WTC11 (cell line): ENCODE results near the gene ARHGAP29. TPM values are rescaled to one million over a fixed set of nuclear protein-coding genes. Genes with fewer than 3 reads are reported as not detected.

Source experiments
- ATAC-seq: fragments of 200-7000 bp; cut with Tn5 transposase; 2 replicates; pipeline ENCODE4 v1.10.0; 2021; ENCODE audit warnings: mild to moderate bottlenecking, moderate library complexity
- CTCF ChIA-PET: fragments of 300-600 bp; sonication (Branson Sonifier 250); formaldehyde crosslinking; loops from one replicate; lab custom pipeline; 2021; ENCODE audit warnings: antibody characterized with exemption; lab: Charles Lee
- POLR2A ChIA-PET: fragments of 350-600 bp; sonication (Branson Sonifier 250); formaldehyde crosslinking; loops from one replicate; lab custom pipeline; 2021; ENCODE audit warnings: antibody characterized with exemption; lab: Charles Lee
- DNase-seq: peaks from one replicate; pipeline ENCODE4 v3.0.0; 2021; ENCODE audit warnings: low spot score
- H3K27ac Mint-ChIP-seq: 2 replicates; pipeline ENCODE4 v1.8.0; 2021; ENCODE audit warnings: mixed read lengths
- H3K27me3 Mint-ChIP-seq: 2 replicates; pipeline ENCODE4 v1.8.0; 2021; ENCODE audit warnings: low read depth, mild to moderate bottlenecking, moderate library complexity, mixed read lengths
- H3K36me3 Mint-ChIP-seq: 2 replicates; pipeline ENCODE4 v1.8.0; 2021; ENCODE audit warnings: mixed read lengths
- H3K4me1 Mint-ChIP-seq: 2 replicates; pipeline ENCODE4 v1.8.0; 2022; ENCODE audit warnings: mixed read lengths
- H3K4me3 Mint-ChIP-seq: 2 replicates; pipeline ENCODE4 v1.8.0; 2021; ENCODE audit warnings: mild to moderate bottlenecking, moderate library complexity, mixed read lengths
- H3K9me3 Mint-ChIP-seq: 2 replicates; pipeline ENCODE4 v1.8.0; 2021; ENCODE audit warnings: mixed read lengths
- ATF1 ChIP-seq: sonication (generic); formaldehyde crosslinking; IDR thresholded peaks from 2 replicates; pipeline ENCODE4 v1.8.1; 2023; ENCODE audit warnings: mild to moderate bottlenecking, moderate library complexity, missing genetic modification reagents
- CBFB ChIP-seq: sonication (generic); formaldehyde crosslinking; IDR thresholded peaks from 2 replicates; pipeline ENCODE4 v1.8.1; 2022; ENCODE audit warnings: mild to moderate bottlenecking, low read depth, missing genetic modification reagents
- CREB1 ChIP-seq: sonication (generic); formaldehyde crosslinking; IDR thresholded peaks from 2 replicates; pipeline ENCODE4 v1.8.0; 2023; ENCODE audit warnings: mild to moderate bottlenecking, missing genetic modification reagents
- FOXP1 ChIP-seq: sonication (generic); formaldehyde crosslinking; IDR thresholded peaks from 2 replicates; pipeline ENCODE4 v1.8.0; 2022; ENCODE audit warnings: missing genetic modification reagents, mild to moderate bottlenecking, moderate library complexity, borderline replicate concordance
- GRHL2 ChIP-seq: fragments of 250-450 bp; sonication (Bioruptor Pico); IDR thresholded peaks from 2 replicates; pipeline ENCODE4 v1.8.0; 2022; ENCODE audit warnings: mild to moderate bottlenecking, moderate library complexity; ENCODE audit not compliant: insufficient replicate concordance, severe bottlenecking
- NFATC4 ChIP-seq: fragments of 250-450 bp; sonication (Bioruptor Pico); IDR thresholded peaks from 2 replicates; pipeline ENCODE4 v1.9.0; 2021; ENCODE audit warnings: mild to moderate bottlenecking
- OVOL2 ChIP-seq: fragments of 250-450 bp; sonication (Bioruptor Pico); IDR thresholded peaks from 2 replicates; pipeline ENCODE4 v1.9.0; 2021; ENCODE audit warnings: mild to moderate bottlenecking, borderline replicate concordance
- ZNF317 ChIP-seq: sonication (generic); formaldehyde crosslinking; IDR thresholded peaks from 2 replicates; pipeline ENCODE4 v1.8.1; 2023; ENCODE audit warnings: low read depth, mild to moderate bottlenecking, moderate library complexity, missing genetic modification reagents, borderline replicate concordance
- total RNA-seq: library from RNA; stranded (reverse); gene quantifications from 3 replicates; pipeline ENCODE4 v1.2.3, GENCODE V29; 2021
- TF ChIP-seq, protein P1 (sequence below): sonication (generic); formaldehyde crosslinking; IDR thresholded peaks from 2 replicates; pipeline ENCODE4 v1.8.1; 2022; ENCODE audit warnings: low read depth, mild to moderate bottlenecking, moderate library complexity, missing genetic modification reagents, borderline replicate concordance
- TF ChIP-seq, protein P2 (sequence below): sonication (generic); formaldehyde crosslinking; IDR thresholded peaks from 2 replicates; pipeline ENCODE4 v1.8.1; 2023; ENCODE audit warnings: mild to moderate bottlenecking, missing genetic modification reagents, borderline replicate concordance
- TF ChIP-seq, protein P3 (sequence below): sonication (generic); formaldehyde crosslinking; IDR thresholded peaks from 2 replicates; pipeline ENCODE4 v1.8.0; 2022; ENCODE audit warnings: mild to moderate bottlenecking, missing genetic modification reagents
- TF ChIP-seq, protein P4 (sequence below): sonication (generic); formaldehyde crosslinking; IDR thresholded peaks from 2 replicates; pipeline ENCODE4 v1.8.0; 2023; ENCODE audit warnings: mild to moderate bottlenecking, missing genetic modification reagents

ARHGAP29 gene
- total RNA-seq, 1 experiment from 2014 or later, result 6.6 TPM

DNA sequence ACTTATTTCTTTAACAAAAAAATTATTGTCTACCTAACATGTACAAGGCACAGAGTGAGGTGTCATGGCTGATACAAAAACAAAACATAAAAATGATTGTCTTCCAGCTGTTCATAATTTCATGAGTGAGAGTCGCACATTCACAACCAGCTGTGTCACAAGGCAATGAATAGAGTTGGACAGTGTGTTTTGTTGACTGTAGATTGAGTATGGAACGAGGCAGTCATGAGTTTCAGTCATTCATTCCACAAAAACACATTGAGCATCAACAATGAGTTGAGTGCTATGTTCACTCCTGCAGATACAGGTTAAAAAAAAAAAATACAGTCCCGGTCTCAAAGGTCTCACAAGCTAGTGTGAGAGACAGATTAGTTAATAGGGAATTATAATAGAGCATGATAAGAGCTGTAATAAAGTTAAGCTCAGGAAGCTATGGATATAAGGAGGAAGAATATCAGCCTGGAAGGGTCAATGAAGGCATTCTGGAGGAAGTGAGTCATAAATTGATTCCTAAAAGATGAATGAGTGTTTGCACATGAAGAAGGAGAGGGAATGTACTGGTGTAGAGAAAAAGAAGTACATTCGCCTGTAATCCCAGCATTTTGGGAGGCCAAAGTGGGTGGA is 47.8 kb upstream of the ARHGAP29 start (continued):
- TF ChIP-seq, protein P1, sequence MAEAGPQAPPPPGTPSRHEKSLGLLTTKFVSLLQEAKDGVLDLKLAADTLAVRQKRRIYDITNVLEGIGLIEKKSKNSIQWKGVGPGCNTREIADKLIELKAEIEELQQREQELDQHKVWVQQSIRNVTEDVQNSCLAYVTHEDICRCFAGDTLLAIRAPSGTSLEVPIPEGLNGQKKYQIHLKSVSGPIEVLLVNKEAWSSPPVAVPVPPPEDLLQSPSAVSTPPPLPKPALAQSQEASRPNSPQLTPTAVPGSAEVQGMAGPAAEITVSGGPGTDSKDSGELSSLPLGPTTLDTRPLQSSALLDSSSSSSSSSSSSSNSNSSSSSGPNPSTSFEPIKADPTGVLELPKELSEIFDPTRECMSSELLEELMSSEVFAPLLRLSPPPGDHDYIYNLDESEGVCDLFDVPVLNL (CRISPR knock-in tag), result no peak
- no peak for TF ChIP-seq ATF1 (CRISPR knock-in tag)
- no peak for TF ChIP-seq FOXP1 (CRISPR knock-in tag)
- TF ChIP-seq CBFB (CRISPR knock-in tag), result no peak
- TF ChIP-seq ZNF317, result no peak

DNA sequence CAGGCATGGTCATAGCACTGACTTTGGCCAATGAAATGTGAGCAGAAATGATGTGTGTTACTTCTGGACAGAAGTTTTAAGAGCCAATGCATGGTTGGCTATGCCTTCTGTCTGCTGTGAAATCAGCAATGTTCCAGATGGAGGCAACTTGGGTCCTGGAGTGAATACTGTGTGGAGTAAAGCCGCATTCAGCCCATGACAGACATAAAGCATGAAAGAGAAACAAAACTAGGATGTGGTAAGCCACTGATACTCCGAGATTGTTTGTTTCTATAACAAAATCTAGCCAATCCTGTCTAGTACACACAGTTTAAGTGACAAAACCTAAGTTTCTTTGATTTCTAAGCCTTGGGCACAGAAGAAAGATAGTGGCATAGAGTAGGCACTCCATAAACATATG is 47.1 kb upstream of the ARHGAP29 start:
- ATAC-seq (no peak), DNase-seq (no peak)
- TF ChIP-seq, protein P2, sequence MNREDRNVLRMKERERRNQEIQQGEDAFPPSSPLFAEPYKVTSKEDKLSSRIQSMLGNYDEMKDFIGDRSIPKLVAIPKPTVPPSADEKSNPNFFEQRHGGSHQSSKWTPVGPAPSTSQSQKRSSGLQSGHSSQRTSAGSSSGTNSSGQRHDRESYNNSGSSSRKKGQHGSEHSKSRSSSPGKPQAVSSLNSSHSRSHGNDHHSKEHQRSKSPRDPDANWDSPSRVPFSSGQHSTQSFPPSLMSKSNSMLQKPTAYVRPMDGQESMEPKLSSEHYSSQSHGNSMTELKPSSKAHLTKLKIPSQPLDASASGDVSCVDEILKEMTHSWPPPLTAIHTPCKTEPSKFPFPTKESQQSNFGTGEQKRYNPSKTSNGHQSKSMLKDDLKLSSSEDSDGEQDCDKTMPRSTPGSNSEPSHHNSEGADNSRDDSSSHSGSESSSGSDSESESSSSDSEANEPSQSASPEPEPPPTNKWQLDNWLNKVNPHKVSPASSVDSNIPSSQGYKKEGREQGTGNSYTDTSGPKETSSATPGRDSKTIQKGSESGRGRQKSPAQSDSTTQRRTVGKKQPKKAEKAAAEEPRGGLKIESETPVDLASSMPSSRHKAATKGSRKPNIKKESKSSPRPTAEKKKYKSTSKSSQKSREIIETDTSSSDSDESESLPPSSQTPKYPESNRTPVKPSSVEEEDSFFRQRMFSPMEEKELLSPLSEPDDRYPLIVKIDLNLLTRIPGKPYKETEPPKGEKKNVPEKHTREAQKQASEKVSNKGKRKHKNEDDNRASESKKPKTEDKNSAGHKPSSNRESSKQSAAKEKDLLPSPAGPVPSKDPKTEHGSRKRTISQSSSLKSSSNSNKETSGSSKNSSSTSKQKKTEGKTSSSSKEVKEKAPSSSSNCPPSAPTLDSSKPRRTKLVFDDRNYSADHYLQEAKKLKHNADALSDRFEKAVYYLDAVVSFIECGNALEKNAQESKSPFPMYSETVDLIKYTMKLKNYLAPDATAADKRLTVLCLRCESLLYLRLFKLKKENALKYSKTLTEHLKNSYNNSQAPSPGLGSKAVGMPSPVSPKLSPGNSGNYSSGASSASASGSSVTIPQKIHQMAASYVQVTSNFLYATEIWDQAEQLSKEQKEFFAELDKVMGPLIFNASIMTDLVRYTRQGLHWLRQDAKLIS (CRISPR knock-in tag), result no peak
- no peak for TF ChIP-seq NFATC4
- no peak for TF ChIP-seq OVOL2 (CRISPR knock-in tag)
- TF ChIP-seq, protein P3, sequence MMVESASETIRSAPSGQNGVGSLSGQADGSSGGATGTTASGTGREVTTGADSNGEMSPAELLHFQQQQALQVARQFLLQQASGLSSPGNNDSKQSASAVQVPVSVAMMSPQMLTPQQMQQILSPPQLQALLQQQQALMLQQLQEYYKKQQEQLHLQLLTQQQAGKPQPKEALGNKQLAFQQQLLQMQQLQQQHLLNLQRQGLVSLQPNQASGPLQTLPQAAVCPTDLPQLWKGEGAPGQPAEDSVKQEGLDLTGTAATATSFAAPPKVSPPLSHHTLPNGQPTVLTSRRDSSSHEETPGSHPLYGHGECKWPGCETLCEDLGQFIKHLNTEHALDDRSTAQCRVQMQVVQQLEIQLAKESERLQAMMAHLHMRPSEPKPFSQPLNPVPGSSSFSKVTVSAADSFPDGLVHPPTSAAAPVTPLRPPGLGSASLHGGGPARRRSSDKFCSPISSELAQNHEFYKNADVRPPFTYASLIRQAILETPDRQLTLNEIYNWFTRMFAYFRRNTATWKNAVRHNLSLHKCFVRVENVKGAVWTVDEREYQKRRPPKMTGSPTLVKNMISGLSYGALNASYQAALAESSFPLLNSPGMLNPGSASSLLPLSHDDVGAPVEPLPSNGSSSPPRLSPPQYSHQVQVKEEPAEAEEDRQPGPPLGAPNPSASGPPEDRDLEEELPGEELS (CRISPR knock-in tag), result no peak
- TF ChIP-seq, protein P4, sequence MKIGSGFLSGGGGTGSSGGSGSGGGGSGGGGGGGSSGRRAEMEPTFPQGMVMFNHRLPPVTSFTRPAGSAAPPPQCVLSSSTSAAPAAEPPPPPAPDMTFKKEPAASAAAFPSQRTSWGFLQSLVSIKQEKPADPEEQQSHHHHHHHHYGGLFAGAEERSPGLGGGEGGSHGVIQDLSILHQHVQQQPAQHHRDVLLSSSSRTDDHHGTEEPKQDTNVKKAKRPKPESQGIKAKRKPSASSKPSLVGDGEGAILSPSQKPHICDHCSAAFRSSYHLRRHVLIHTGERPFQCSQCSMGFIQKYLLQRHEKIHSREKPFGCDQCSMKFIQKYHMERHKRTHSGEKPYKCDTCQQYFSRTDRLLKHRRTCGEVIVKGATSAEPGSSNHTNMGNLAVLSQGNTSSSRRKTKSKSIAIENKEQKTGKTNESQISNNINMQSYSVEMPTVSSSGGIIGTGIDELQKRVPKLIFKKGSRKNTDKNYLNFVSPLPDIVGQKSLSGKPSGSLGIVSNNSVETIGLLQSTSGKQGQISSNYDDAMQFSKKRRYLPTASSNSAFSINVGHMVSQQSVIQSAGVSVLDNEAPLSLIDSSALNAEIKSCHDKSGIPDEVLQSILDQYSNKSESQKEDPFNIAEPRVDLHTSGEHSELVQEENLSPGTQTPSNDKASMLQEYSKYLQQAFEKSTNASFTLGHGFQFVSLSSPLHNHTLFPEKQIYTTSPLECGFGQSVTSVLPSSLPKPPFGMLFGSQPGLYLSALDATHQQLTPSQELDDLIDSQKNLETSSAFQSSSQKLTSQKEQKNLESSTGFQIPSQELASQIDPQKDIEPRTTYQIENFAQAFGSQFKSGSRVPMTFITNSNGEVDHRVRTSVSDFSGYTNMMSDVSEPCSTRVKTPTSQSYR (CRISPR knock-in tag), result no peak
- no peak overlapping the region for H3K4me3 Mint-ChIP-seq
- no peaks in the 10 kb centered on the region for H3K9me3 Mint-ChIP-seq
- ChIA-PET CTCF (no interaction called here), POLR2A (no interaction called here)
- no peaks in the 10 kb centered on the region for H3K36me3 Mint-ChIP-seq
- H3K27me3 Mint-ChIP-seq, result peaks cover 5% of the 10 kb centered on the region
- H3K4me1 Mint-ChIP-seq, result no peaks in the 10 kb centered on the region
- no peak overlapping the region for H3K27ac Mint-ChIP-seq

DNA sequence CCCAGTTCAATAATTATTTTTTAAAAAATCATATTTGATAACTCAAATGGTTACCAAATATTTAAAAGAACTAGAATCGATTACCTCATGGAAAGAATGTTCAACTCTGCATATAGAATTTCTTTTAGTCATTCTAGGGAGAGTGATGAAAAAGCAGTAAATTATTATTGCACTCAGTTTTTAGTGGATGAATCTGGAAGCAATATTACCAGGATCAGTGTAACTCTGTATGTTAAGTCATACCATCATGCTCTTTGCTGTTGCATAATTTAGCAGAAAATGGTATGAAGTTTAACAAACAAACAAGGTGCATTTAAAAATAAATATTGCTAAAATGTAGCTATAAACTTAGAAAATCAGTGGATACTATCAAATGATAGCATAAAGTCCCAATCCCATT is 46.1 kb upstream of the ARHGAP29 start:
- CTCF ChIA-PET, result interaction anchor here (0.7 kb wide), 1 partner anchor 244 kb away, joined by 4 read pairs; no protein-coding TSS in a partner anchor
- Mint-ChIP-seq H3K4me1 (no peaks in the 10 kb centered on the region), H3K9me3 (no peaks in the 10 kb centered on the region), H3K36me3 (no peaks in the 10 kb centered on the region), H3K27ac (no peak overlapping the region), H3K27me3 (no peaks in the 10 kb centered on the region; the same call in none of the 2 replicates), H3K4me3 (no peak overlapping the region)
- DNase-seq, result no peak
- TF ChIP-seq, protein P3 (CRISPR knock-in tag), result no peak
- TF ChIP-seq CREB1 (CRISPR knock-in tag) (no peak), GRHL2 (CRISPR knock-in tag) (no peak)
- POLR2A ChIA-PET, result no interaction called here
- no peak for ATAC-seq
